NCI-H82 treated with DMSO at 0.1 percent for 48 hours (cell line): Measurements from ENCODE around the gene ZBTB11.
"Not testable (repeated sequence)": the region's sequence is repeated elsewhere in the genome, so short reads cannot be mapped to it uniquely, and the experiment has no call there.

ENCODE experiments used
- DNase-seq: peaks from one replicate; lab custom pipeline; 2025; ENCODE audit not compliant: unreplicated experiment; lab: John Stamatoyannopoulos, UW

Gene ZBTB11

GRCh38 chr3:101646726-101647125 is 30.2 kb downstream of the ZBTB11 start:
- no peak for DNase-seq

- no peak for DNase-seq
Observed at GRCh38 chr3:101643861-101644613, 32.9 kb downstream of the ZBTB11 start.

- DNase-seq = no peak
Observed at GRCh38 chr3:101643009-101643844, 33.7 kb downstream of the ZBTB11 start.

- DNase-seq = no peak
Observed at GRCh38 chr3:101642441-101642840, 34.5 kb downstream of the ZBTB11 start.

GRCh38 chr3:101641397-101642115 is 35.4 kb downstream of the ZBTB11 start:
- not testable (repeated sequence) for DNase-seq

DNA sequence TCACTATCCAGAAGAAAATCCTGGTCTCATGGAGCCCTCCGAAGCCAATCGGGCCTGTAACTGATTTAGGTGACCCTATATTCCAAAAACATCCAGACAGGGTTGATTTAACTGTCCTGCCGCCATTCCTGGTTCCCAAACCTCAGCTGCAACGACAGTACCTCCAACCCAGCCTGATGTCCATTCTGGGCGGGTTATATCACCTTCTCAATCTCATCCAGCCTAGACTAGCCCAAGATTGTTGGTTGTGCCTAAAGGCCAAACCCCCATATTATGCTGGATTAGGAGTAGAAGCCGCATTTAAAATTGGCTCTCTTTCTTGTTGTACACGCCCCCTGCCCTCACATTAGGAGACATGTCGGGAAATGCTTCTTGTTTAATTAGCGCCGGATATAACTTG is 36.7 kb downstream of the ZBTB11 start:
- no peak for DNase-seq

GRCh38 chr3:101639280-101639963 is 37.5 kb downstream of the ZBTB11 start:
- DNase-seq = no peak

DNA sequence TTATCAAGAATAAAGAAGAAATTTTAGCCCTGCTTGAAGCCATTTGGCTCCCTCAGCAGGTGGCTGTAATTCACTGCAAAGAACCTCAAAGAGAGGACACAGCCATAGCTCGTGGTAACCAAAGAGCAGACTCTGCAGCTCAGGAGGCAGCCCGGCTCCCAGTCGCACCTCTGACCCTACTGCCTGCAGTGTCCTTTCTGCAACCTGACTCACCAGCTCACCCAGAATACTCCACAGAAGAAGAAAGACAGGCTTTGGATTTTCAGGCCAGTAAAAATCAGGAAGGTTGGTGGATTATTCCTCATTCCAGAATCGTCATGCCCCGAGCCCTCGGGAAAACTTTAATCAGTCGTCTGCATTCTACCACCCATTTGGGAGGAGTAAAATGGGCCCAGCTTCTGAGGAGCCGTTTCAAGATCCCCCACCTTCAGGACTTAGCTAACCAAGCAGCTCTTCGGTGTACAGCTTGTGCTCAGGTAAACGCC is 38.6 kb downstream of the ZBTB11 start:
- DNase-seq = no peak

GRCh38 chr3:101637451-101637850 is 39.5 kb downstream of the ZBTB11 start:
- no peak for DNase-seq

- DNase-seq = peak; percentile 10
Observed at GRCh38 chr3:101635954-101636798, 40.8 kb downstream of the ZBTB11 start.

- no peak for DNase-seq
Observed at GRCh38 chr3:101635345-101635744, 41.6 kb downstream of the ZBTB11 start.

- no peak for DNase-seq
Observed at GRCh38 chr3:101634591-101635196, 42.2 kb downstream of the ZBTB11 start.

GRCh38 chr3:101633186-101633585 is 43.7 kb downstream of the ZBTB11 start:
- no peak for DNase-seq

DNA sequence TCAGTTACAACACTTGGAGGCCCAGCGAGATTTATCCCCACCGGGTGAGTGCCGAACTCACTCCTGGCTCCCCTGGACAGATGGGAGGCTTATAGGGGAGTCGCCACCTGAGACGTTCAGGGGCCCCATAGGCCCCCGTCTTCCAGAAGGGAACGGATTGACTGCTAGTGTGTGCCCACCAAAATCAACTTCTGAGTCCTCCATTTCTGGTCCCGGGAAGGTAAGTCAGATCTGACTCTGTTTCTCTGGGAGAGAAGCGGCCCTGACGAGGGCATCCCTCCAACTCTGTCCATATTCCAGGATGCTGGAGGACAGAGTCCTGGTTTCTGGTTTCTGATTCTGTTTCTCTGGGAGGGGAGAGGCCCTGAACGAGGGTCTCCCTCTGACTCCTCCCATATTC is 44.3 kb downstream of the ZBTB11 start:
- no peak for DNase-seq

DNA sequence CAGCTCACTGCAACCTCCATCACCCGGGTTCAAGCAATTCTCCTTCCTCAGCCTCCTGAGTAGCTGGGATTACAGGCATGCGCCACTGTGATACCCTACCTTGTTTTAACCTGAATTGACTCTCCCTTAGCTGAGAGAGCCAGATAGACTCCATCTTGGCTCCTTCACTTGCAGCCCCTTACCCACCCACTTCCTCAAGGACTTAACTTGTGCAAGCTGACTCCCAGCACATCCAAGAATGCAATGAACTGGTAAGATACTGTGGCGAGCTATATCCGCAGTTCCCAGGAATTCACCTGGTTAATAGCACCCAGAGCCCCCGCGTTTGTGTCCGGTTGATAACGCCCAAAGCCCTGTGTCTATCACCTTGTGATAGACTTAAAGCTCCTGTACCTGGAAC is 45.0 kb downstream of the ZBTB11 start:
- DNase-seq = not testable (repeated sequence)

DNA sequence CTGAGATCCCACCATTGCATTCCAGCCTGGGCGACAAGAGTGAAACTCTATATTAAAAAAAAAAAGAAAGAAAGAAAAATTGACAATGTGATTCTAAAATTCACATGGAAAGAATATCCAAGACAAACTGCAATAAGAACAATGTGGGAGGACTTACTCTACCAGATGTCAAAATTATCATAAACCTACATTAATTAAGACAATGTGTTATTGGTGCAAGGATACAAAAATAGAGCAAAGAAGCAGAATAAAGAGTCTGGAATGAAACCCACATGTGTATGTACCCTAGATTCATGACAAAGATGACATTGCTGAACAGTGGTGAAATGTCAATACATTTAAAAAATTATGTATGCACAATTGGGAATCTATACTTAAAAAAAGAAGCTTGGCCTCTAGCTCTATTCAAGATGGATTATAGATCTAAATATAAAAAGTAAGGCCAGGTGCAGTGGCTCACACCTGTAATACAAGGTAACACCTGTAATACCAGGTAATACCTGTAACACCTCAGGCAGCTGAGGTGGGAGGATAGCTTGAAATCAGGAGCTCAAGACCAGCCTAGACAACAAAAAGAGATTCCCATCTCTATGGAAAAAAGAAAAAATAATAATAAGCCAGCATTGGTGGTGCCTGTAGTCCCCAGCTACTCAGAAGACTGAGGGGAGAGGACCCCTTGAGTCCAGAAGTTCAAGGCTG is 45.7 kb downstream of the ZBTB11 start:
- no peak for DNase-seq

DNA sequence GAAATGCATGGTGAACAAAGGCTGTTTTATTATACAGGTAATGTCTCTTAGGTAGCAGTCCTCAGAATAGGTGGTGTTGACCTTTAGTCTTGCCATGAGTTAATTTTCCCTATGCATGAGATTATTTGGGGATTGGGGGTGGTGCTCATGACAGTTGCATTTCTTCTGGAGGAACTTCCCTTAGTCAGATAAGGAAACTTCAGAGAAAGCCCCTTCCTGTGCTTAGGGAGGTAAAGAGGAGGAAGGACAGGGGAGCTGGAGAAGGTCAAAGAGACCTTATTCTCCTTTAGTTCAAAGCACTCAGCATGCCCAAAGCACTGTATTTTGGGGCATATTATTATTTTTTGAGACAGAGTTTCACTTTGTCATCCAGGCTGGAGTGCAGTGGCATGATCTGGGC is 47.7 kb downstream of the ZBTB11 start:
- no peak for DNase-seq

DNA sequence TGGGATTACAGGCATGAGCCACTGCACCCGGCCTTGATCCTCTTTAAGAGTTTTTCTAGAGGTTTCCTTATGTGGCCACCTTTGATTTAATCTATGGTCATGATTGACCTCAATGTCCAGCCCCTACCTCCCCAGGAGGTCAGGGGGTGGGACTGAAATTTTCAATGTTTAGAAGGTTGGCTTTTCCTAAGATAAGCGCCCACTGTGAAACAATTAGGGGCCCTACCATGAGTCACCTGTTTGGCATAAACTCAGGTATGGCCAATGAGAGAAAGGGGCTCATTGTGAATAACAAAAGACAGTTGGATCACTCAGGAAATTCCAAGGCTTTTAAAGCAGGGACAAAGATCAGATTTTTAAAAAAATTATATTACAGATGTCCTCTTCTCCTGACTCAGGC is 51.1 kb downstream of the ZBTB11 start:
- no peak for DNase-seq

GRCh38 chr3:101624857-101625256 is 52.1 kb downstream of the ZBTB11 start:
- DNase-seq = no peak
